HG02970 (cell line): ENCODE data around the gene ATRIP.
"Not testable (repeated sequence)": the region's sequence is repeated elsewhere in the genome, so short reads cannot be mapped to it uniquely, and the experiment has no call there.

ENCODE experiments used
- ATAC-seq: cut with Tn5 transposase; IDR thresholded peaks from one replicate; pipeline ENCODE4 v1.9.1; 2021; ENCODE audit warnings: mild to moderate bottlenecking, moderate library complexity, moderate number of reproducible peaks; ENCODE audit not compliant: unreplicated experiment, low FRiP score

Gene ATRIP

GRCh38 chr3:48446425-48447193 lies at the start of gene ATRIP:
ATRIP (plus strand) TSS chr3:48446737; CDS start chr3:48446846, 109 bp downstream.
- ATAC-seq = peak; percentile 84

- no peak for ATAC-seq
These were observed 48.5 kb upstream of the ATRIP start for GRCh38 chr3:48397767-48398681.

DNA sequence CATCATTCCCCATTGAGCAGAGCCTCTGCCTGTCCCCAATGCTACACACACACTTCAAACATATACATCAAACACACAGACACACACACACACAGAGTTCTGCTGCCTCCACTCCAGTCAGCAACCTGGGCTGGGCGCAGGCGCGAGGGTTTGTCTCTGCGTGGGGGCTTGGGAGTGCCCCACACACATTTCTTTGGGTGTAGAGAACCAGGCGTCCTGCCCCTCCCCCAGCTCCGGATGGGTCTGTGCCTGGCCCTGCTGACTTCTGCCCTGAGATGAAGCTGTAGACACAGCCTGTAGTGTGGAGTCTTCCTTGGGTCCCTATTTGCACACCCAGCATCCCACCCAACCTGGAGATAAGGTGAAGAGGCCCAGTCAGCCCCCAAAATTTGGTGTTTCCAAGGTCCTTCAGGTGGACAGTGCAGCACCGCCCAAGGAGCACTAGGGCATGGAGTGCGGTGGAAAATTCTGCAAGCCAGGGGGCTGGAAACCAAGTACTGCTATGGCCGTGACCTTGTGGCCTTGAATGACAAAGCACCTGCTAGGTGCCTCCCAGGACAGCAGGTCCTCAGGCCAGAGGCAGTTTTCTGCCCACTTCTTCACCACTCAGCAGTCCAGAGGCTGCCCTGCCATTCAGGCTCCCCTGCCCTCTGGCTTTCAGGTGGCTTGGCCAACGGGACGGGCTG lies 47.7 kb upstream of the ATRIP start:
- ATAC-seq = no peak

- ATAC-seq = no peak
These were observed 47.0 kb upstream of the ATRIP start for GRCh38 chr3:48399387-48400172.

DNA sequence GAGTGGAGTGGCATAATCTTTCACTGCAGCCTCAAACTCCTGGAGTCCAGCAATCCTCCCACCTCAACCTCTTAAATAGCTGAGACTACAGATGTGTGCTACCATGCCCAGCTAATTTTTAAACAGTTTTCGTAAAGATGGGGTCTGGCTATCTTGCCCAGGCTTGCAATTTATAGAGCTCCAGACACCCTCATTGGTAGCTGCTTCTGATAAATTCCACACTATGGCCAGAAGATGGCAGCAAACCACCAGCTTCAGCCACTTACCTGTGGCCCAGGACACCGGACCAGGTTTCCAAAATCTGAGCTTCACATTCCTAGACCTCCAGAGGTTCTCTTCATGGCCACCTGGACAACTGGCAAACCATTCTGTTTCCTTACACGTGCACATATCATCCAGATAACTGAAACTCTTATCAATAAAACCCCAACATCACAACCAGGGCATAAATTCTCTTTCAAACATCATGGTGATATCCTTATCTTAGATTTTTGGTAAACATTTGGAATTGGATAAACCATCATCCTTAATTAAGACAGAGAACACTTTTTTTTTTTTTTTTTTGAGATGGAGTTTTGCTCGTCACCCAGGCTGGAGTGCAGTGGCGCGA lies 45.6 kb upstream of the ATRIP start:
- ATAC-seq = no peak

GRCh38 chr3:48401434-48401901 lies 45.1 kb upstream of the ATRIP start:
- ATAC-seq = not testable (repeated sequence)

DNA sequence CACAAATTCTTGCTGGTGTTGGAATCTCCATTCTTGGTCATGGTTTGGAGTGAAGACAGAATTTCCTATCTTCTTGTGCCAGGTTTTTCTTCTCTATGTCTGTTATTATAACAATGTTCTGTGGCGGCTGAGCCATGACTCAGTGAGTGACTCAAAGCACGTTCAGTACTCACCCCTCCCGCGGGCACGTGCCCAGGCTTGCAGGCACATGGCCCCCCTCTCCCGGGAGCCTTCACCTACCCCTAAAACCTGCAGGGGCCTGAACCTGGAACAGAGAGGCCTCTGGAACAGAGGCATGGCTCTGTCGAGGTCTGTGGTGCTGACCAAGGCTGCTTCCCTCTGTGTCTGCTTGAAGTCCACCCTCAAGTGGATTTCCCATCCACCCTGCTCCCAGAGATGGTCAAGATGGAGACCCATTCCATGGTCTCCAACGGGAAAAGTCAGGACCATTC lies 44.2 kb upstream of the ATRIP start:
- no peak for ATAC-seq

GRCh38 chr3:48402907-48403306 lies 43.6 kb upstream of the ATRIP start:
- ATAC-seq = no peak

DNA sequence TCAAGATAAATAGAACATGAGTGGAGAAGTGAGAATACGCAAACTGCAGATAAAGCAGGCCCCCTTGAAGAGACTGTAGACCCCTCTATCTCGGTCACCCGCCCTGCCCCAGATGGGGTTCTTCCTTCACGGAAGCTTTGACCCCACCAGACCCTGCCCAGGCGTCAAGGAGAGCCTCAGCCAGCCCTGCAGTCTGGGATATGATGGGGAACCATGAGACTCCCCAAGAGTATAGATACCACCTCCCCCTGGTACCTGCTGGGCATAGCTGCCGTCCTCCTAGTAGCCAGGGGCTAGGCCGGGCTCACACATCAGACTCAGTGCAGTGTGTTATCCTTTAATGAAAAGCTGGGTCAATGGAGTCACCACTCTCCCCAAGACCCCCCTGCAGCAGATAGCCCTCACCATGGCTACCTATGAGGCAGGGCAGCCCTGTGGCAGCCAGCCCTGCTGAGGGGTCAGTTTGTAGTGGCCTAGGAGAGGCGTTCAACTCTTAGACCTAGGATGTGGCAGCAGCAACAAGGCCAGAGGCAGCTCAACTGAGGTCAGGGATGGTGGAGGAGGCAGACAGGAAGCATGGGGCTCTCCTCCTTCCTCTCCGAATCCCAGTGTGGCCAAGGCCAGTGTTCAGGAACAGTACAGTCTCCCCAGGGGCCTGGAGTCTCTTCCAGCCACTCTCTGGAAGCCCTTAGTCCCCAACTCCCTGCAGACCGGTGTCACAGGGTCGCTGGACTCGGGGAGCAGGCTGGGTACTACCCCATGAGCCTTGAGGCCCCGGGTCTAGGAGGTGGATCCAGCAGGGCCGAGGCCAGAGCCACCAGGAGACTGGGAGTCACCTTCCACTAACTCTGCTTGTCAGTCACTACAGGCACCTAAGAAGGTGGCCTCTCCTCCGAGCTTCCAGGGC lies 42.8 kb upstream of the ATRIP start:
- ATAC-seq = no peak

DNA sequence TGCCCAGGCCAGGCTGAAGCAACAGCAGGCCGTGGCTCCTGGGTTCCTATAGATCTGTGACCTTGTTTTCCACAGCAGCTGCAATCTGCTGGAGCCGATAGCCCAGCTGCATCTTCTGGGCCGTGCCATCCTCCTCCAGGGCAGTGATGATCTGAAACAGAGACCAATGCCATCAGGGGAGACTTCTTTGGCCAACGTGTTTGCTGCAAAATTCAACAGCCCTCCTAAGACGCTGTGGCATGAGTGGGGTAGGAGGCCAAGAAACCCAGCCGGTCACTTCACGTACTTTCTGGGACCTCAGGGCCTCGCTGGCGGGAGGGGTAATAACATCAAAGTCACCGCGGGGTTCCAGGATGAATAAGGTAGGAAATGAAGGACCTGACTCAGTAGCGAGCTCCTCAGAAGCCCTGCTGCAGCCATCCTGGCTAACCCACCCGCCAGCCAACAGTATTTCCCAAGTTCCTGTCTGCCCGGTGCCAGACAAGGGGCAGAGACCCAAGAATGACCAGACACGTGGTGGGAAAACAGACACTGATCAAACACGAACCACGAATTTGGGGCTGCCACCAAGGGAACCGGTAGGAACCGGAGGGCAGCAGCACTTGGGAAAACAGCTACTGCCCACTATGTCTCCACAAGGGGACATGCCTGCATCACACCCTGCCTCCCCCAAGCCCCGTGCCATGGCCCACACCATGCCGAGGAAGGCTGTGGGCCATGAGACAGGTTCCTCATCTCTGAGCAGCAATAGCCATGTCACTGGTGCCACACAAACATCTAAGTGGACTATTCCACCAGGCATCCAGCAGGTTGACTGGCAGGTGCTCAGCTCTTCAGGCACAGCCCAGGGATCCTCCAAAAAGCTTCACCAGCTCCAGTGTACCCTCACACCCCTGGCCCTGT lies 41.8 kb upstream of the ATRIP start:
- no peak for ATAC-seq

- ATAC-seq = no peak
These were observed 41.1 kb upstream of the ATRIP start for GRCh38 chr3:48405343-48405881.

DNA sequence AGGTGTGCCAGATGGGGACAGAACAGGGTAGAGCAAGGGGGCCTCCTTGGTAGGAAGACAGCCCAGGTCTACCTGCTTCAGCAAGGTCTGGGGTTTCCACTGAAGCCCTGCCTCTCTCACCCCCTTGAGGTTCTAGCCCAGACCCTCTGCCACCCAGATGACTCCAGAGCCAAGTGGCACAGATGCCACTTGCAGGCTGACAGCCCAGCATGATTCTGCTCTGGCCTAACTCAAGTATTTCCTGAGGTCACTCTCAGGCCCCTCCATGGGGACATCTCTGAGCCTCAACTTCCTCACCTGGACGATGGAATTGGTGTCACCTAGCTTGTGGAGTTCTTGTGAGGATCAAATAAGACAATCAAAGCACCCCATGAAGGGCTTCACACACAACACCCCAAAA lies 40.6 kb upstream of the ATRIP start:
- ATAC-seq = no peak

DNA sequence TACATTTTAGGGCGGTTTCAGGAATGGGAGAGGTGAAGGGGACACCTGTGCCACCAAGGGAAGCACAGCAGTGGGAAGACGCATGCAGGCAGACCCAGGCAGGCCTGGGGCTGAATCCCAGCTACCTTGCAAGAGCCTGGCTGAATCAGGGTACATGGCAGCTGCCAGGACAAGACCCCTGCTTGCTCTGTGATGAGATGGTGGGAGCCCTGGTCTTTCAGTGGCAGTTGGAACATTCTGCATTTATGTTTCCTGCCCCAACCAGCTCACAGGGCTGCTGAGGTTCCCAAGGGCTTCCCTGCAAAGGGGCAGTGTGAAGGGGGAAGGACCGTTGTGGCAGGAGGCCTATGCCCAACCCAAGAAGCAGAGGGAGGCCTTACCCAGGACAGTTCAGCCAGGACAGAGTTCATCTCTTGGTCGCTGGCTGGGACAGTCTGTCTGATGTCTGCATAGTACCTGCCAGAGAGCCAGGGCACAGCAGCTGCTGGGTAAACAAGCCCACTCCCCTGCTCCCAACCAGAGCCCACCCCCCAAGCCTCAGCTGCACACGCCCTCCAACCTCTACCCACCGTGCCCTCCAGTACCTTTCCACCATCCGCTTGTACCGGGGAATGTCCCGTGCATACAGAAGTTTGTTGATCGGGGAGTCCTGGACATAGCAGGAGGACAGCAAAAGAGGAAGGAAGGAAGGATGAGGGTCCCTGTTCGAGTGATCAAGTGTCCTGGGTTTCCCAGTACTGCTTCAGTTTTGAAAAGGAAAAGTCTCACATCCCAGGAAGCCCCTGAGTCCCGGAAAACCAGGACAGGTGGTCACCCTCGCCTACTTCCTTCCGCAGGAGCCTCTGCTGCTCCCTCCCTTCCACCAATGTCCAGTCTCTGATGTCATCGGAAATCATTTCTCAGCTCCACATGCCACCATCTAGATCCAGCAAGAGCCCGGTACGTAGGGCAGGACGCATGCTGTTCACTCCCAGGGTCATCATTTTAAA lies 39.8 kb upstream of the ATRIP start:
- ATAC-seq = no peak

DNA sequence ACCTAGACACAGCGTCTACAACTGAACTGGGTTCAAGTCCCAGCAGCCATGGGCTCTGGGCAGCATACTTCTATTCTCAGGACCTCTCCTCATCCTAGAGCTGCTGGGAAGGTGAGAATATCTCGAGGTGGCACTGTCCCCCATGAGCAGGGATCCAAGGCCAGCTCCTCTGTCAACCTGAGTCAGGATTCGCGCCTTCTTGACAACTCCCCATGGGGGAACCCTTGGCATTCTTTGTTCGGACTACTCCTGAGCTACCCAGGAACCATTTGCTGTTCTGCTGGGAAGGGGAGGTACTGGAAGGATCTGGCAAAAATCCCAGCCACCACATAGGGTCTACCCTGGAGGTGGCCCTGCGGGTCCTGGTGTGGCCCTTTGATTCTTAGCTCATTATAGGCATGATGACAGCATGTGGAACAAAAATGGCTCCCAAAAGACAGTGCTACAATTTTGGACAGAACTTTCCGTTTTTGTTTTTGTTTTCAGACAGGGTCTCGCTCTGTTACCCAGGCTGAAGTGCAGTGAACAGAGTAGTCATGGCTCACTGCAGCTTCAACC lies 38.9 kb upstream of the ATRIP start:
- ATAC-seq = no peak

DNA sequence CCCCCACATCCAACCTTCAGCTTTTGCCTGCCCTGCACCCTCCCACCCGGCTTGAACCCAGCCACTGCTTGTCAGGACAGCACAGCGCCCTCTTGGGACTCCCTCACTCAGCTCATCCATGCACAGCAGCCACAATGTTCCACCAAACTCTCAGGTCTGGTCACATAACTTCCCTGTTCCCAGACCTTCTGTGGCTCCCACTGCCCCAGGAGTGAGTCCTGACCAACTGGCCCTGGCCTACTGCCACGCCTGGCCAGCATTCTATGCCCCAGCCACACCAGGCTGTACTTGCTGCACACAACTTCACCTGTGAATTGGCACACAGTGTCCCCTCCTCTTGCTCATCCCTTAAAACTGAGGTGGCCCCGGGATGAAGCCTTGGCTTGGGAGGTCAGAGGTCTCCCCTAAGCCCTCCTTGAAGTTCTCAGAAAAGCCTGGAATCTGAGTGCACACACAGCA lies 37.7 kb upstream of the ATRIP start:
- no peak for ATAC-seq
